Measurements from ENCODE around the gene BCL7B. TPM values are rescaled to one million over a fixed set of nuclear protein-coding genes. Genes with fewer than 3 reads are reported as not detected.

BCL7B gene
- total and polyA plus RNA-seq, 2 of the 4 experiments (the other 2 are of a cell fraction) = 7.2 to 51.3 TPM

DNA sequence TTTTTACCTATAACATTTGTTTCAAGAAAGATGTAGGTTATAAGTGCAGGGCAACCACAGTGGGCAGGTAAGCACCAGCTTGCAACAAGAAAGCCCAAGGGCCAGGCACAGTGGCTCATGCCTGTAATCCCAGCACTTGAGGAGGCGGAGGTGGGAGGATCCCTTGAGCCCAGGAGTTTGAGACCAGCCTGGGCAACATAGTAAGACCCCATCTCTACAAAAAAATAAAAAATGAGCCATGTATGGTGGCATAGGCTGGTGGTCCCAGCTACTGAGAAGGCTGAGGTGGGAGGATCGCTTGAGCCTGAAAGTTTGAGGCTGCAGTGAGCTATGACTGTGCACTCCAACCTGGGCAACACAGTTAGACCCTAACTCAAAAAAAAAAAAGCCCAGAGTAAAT, 12.8 kb downstream of the BCL7B start:
- H3K4me2 ChIP-seq (ENCODE audit: low read depth, low read length) = no peak overlapping the region
- dilution Hi-C loops (cut with HindIII; ENCODE audit: low sequenced_read_pairs, unreplicated experiment) (no loop called here), in situ Hi-C loops (cut with MboI; ENCODE audit: low sequenced_read_pairs) (no loop called here), intact Hi-C loops (cut with micrococcal nuclease) (no loop called here)
- H2BK120ac ChIP-seq (ENCODE audit: low read depth, low read length) = no peak overlapping the region
- H2BK20ac ChIP-seq (ENCODE audit: low read depth, low read length) = no peak overlapping the region
- no peaks in the 10 kb centered on the region for H3K4me1 ChIP-seq (ENCODE audit: control insufficient read depth, insufficient read depth, low read length)
- DNase-seq (no peak), ATAC-seq (ENCODE audit: low read depth) (no peak)
- no peak overlapping the region for H3K56ac ChIP-seq (ENCODE audit: extremely low read depth, insufficient read depth, low read length)
- H3K4ac ChIP-seq (ENCODE audit: low read depth, low read length) = no peak overlapping the region
- no peak overlapping the region for H4K91ac ChIP-seq (ENCODE audit: insufficient read depth, low read depth, low read length)
- peaks cover 38% of the 10 kb centered on the region for H3K36me3 ChIP-seq (ENCODE audit: control insufficient read depth, insufficient read depth, low read length)
- CTCF ChIA-PET = no interaction called here
- H3K4me3 ChIP-seq (ENCODE audit: insufficient read depth, low read depth, low read length) = no peak overlapping the region
- no TSS peak for BruUV-seq (replicated peaks)
- no peak overlapping the region for H2BK5ac ChIP-seq (ENCODE audit: low read depth, low read length, poor library complexity, severe bottlenecking)
- no peak overlapping the region for H2BK15ac ChIP-seq (ENCODE audit: low read depth, low read length)
- H4K5ac ChIP-seq (ENCODE audit: low read depth, low read length) = no peak overlapping the region
- POLR2A ChIA-PET (ENCODE audit: unreplicated experiment) = interaction anchor here (0.7 kb wide), 1 partner anchor 23 kb away, joined by 5 read pairs; no protein-coding TSS in a partner anchor
- H4K20me1 ChIP-seq (ENCODE audit: insufficient read depth, low read length) = peaks cover 27% of the 10 kb centered on the region
- no peak overlapping the region for H2AK9ac ChIP-seq (replicated peaks; ENCODE audit: low read depth, low read length, poor library complexity)
- no peak overlapping the region for H3K18ac ChIP-seq (ENCODE audit: low read depth, low read length)
- no CpG with 5 or more reads among the region's 2 CpGs for WGBS, 2 experiments (ENCODE audit: extremely low coverage in 2 of 2, insufficient read length in 1 of 2)
- no peaks in the 10 kb centered on the region for H3K27me3 ChIP-seq (ENCODE audit: control insufficient read depth, insufficient read depth, low read length)
- peaks cover 52 to 85% of the 10 kb centered on the region in 2 experiments for H3K79me1 ChIP-seq (ENCODE audit: low read depth in 1 of 2, low read length in 2 of 2)
- H2AFZ ChIP-seq (replicated peaks; ENCODE audit: low read length, poor library complexity) = no peak overlapping the region
- no peak overlapping the region for H2AK5ac ChIP-seq (ENCODE audit: low read depth, low read length)
- H3K9me1 ChIP-seq (ENCODE audit: insufficient read depth, low read length) = peaks cover 13% of the 10 kb centered on the region; the same call in 1 of the 2 replicates
- no peak for TF ChIP-seq CEBPB (IDR thresholded peaks at IDR 0.05; ENCODE audit: low read depth, low read length)
- TF ChIP-seq MAZ (IDR thresholded peaks at IDR 0.05; ENCODE audit: borderline replicate concordance, low read depth, low read length) = no peak
- no peak for TF ChIP-seq RCOR1 (IDR thresholded peaks at IDR 0.05; ENCODE audit: insufficient replicate concordance, low read length)
- H3K9me3 ChIP-seq (ENCODE audit: control insufficient read depth, insufficient read depth, low read length) = no peaks in the 10 kb centered on the region
- no peak overlapping the region for H3K23ac ChIP-seq (ENCODE audit: low read depth, low read length)
- H3K14ac ChIP-seq (replicated peaks; ENCODE audit: low read depth, low read length) = no peak overlapping the region
- no peak overlapping the region for H3K9ac ChIP-seq (ENCODE audit: low read depth, low read length)
- H3K27ac ChIP-seq (ENCODE audit: insufficient read depth, low read length) = no peak overlapping the region
- H4K8ac ChIP-seq (ENCODE audit: low read depth in 2 of 2, low read length in 2 of 2) = no peak overlapping the region
